HEK293T (cell line): ENCODE data around the gene GNA14.

ENCODE experiments used
- ARNT ChIP-seq: fragments of 450-650 bp; IDR thresholded peaks from 2 replicates; pipeline ENCODE4 v1.6.1; 2017; ENCODE audit warnings: mild to moderate bottlenecking
- BHLHE40 ChIP-seq: fragments of 450-650 bp; IDR thresholded peaks from 2 replicates; pipeline ENCODE4 v1.6.1; 2016; ENCODE audit warnings: mild to moderate bottlenecking, moderate library complexity, borderline replicate concordance
- CTBP1 ChIP-seq: fragments of 450-650 bp; IDR thresholded peaks from 2 replicates; pipeline ENCODE4 v1.6.1; 2016; ENCODE audit warnings: borderline replicate concordance
- ELF4 ChIP-seq: fragments of 450-650 bp; IDR thresholded peaks from 2 replicates; pipeline ENCODE4 v1.6.1; 2017; ENCODE audit warnings: antibody characterized with exemption
- FOXK2 ChIP-seq: fragments of 450-650 bp; IDR thresholded peaks from 2 replicates; pipeline ENCODE4 v1.6.1; 2016; ENCODE audit warnings: mild to moderate bottlenecking
- HDGF ChIP-seq: fragments of 450-650 bp; IDR thresholded peaks from 2 replicates; pipeline ENCODE4 v1.6.1; 2017; ENCODE audit warnings: antibody characterized with exemption, borderline replicate concordance
- LEF1 ChIP-seq: fragments of 450-650 bp; IDR thresholded peaks from 2 replicates; pipeline ENCODE4 v1.6.1; 2017; ENCODE audit warnings: mild to moderate bottlenecking, borderline replicate concordance
- NFRKB ChIP-seq: fragments of 450-650 bp; IDR thresholded peaks from 2 replicates; pipeline ENCODE4 v1.6.1; 2016; ENCODE audit warnings: mild to moderate bottlenecking, moderate library complexity
- SUZ12 ChIP-seq: fragments of 450-650 bp; IDR thresholded peaks from 2 replicates; pipeline ENCODE4 v1.6.1; 2016; ENCODE audit warnings: mild to moderate bottlenecking
- TF ChIP-seq, protein P1 (sequence below): fragments of 450-650 bp; IDR thresholded peaks from 2 replicates; pipeline ENCODE4 v1.6.1; 2016

DNA sequence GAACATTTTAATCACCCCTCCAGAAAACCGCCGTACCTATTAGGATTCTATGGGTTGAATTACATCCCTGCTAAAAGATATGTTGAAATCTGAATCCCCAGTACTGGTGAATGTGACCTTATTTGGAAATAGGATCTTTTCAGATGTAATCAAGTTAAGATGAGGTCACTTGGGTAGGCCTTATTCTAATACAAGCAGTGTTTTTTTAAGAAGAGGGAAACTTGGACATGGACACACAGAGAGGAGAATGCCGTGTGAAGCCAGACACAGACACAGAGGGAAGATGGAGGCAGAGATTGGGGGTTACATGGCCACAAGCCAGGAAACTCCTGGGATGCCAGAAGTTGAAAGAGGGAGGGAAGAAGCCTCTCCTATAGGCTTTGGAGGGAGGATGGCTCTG is 183.5 kb downstream of the GNA14 start:
- TF ChIP-seq SUZ12 (no peak), NFRKB (no peak), CTBP1 (no peak), FOXK2 (no peak), BHLHE40 (no peak), ARNT (no peak), ELF4 (no peak), LEF1 (no peak), HDGF (no peak)
- TF ChIP-seq, protein P1, sequence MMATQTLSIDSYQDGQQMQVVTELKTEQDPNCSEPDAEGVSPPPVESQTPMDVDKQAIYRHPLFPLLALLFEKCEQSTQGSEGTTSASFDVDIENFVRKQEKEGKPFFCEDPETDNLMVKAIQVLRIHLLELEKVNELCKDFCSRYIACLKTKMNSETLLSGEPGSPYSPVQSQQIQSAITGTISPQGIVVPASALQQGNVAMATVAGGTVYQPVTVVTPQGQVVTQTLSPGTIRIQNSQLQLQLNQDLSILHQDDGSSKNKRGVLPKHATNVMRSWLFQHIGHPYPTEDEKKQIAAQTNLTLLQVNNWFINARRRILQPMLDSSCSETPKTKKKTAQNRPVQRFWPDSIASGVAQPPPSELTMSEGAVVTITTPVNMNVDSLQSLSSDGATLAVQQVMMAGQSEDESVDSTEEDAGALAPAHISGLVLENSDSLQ = no peak
